HG03442 (cell line): Measurements from ENCODE around the gene CDC42EP4.

Experiments
- ATAC-seq: cut with Tn5 transposase; IDR thresholded peaks from one replicate; pipeline ENCODE4 v1.9.1; 2021; ENCODE audit warnings: mild to moderate bottlenecking, moderate library complexity; ENCODE audit not compliant: unreplicated experiment

Gene CDC42EP4

DNA sequence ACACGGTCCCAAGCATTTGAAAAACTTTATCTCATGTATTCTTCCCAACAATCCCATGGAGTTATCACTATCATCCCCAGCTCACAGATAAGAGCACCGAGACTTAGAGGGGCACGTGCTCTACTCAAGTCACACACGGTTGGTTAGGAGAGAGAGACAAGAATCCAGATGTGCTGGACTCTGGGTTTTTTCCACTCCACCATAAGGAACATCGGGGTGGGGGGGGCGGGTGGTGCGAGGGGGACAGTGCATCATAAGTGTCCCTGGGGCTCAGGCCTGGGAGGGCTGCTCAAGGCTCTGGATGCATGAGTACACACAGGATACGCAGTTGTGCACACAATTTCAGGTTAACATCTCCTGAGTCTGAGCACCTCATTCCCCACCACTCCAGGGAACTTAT lies 7.4 kb downstream of the CDC42EP4 start:
- ATAC-seq, result no peak

DNA sequence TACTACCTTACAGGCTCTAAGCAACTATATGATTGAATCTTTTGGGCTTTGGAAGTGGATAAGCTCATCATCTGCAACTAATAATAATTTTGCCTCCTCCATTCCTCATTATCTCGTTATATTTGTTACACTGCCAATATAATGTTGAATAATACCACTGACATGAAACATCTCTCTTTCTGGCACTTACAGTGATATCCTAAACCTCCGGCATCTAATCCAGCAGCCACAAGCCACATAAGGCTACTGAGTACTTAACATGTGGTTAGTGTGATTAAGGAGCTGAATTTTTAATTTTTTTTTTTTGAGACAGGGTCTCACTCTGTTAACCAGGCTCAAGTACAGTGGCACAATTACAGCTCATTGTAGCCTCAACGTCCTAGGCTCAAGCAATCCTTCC lies 9.6 kb downstream of the CDC42EP4 start:
- ATAC-seq, result no peak

DNA sequence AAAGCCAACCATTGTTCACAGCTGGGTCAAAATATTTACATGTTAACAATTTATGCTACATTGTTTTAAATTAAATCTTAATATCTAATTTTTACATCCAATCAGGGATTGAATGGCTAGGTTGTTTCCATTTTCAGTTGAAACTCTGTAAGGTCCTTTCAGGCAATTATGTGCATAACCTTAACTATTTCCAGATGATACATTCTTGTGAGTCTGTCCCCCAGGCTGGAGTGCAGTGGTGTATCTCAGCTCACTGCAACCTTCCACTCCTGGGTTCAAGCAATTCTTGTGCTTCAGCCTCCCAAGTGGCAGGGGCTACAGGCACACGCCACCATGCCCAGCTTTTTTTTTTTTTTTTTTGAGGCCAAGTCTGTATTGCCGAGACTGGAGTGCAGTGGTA lies 10.4 kb downstream of the CDC42EP4 start:
- no peak for ATAC-seq

DNA sequence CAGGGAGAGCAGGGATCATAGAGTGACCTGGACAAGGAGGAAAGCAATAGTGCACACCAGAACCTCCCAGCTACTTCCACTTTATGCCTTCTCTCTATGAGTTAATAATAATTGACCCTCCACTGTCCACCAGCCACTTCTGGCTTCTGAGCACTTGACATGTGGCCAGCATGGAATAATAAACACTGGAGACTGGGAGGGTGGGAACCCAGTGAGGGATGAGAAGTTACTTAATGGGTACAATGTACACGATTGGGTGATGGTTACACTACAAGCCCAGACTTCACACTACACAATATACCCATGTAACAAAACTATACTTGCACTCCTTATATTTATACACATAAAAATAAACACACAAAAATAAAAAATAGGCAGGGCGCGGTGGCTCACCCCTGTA lies 11.4 kb downstream of the CDC42EP4 start:
- ATAC-seq, result no peak

DNA sequence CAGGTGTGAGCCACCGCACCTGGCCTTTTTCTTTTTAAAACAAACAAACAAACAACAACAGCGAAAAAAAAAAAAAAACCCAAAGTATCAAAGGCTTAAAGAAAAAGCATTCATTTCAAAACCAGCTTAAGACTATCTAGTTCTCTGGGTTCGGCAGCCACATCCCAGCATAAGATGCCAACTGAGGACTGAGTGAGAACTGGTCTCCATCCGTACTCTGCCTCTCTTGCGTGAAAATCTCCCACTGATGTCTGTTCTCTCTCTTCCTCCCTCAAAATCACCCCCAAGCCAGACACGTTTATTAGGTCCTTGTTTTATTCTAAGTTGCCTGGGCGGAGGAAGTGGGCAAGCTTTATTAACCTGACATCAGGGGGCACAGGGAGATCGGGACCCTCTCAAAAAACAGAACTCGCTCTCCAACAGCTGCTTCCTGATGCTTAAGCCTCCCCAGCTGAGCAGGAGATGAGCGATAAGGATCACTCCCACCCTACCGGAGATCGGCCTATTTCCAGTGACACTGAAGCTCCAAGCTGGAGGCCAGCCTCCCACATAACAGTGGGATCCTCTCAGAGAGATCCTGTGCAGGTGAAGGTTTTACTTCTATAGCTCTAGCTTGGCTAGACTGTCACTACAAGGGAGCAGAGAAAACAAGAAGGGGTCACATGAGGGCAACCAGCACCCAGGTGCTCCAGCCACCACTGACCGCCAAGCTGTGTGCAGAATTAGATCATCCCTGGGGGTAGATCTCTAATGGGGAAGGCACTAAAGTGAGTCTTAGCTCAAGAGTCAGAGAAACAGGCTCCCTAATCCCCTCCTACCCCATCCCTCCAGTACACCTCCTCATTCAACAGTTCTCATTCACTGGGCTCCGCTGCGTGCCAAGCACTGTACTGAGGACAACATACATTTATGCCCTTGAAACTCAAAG lies 13.6 kb downstream of the CDC42EP4 start:
- no peak for ATAC-seq

DNA sequence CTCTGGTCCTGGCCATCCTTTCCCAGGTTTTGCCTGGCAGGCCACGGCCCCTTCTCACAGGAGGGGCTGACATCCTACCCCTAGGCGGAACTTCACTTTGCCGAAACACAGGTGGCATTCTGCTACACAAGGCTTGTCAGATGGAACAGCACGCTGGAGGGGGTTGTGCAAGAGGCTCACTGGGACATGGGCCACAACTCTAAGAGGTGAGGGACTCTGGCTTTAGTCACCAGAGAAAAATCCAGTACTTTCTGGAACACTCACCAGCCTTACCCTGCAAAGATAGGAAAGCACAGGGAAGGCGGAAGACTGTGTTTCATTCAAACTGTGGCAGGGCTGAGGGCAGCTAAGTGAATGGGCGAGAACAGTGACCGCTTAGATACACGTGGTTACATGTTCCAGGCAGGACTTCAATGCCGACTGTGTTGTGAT lies 18.3 kb downstream of the CDC42EP4 start:
- ATAC-seq, result no peak

DNA sequence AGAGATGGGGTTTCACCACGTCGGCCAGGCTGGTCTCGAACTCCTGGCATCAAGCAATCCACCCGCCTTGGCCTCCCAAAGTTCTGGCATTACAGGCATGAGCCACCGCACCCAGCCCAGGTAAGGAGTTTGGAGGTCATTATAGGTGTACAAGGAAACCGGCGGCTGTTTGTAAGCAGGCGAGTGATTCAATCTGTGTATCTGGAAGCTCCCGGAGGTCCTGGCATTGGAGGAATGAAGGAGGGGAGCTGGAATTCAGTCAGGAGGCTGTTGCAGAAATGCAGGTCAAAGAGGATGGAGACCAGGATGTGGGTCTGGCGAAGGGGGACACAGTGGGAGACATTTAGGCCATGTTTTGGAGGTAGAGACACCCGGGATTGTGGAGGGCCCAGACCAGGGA lies 18.8 kb downstream of the CDC42EP4 start:
- ATAC-seq, result no peak

DNA sequence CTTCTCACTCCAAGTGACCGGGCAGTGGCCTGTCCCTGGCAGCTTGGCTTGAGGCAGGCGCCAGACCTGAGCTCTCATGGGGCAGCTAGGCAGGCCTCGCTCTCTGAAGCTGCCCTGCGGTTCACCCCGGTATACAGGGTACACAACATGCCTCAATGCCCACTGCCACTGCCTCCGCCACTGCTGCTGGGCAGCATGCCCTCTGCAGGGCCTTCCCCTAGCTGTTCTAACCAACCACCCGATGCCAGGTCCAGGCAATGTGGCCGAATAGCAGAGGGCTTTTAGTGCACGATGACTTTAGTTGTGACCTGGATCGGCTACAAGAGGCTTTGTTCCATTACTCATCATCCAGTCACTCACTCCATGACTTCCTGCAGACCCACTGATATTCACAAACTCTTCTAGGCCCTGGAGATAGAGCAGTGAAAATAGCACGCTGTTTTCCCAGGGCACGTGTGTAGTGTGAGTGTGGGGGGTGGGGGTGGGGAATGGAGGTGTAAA lies 19.7 kb downstream of the CDC42EP4 start:
- ATAC-seq, result no peak

DNA sequence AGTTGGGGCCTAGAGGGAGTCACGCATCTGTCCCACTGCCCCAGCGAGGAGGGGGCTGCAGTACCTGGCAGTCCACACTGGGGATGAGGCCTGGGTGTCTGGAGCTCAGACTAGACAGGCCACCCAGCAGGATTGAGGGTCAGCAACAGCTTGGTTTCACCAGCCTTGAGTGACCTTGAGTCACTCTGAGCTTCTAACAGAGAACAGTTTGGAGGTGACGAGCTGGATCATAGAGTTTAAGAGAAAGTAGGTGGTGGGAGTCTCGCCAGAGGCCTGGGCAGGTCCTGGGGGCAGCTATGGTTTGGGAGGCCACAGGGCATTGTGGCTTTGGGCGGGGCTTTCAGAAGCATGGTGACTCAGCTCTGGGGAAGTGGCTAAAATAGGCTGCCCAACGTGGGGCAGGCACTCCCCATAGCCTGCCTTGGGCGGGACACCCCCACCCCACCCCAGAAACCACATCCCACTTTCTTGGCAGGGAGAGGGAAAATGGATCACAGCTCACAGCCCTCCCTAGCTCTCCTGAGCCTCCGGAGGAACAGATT lies 20.5 kb downstream of the CDC42EP4 start:
- ATAC-seq, result peak; percentile 91

DNA sequence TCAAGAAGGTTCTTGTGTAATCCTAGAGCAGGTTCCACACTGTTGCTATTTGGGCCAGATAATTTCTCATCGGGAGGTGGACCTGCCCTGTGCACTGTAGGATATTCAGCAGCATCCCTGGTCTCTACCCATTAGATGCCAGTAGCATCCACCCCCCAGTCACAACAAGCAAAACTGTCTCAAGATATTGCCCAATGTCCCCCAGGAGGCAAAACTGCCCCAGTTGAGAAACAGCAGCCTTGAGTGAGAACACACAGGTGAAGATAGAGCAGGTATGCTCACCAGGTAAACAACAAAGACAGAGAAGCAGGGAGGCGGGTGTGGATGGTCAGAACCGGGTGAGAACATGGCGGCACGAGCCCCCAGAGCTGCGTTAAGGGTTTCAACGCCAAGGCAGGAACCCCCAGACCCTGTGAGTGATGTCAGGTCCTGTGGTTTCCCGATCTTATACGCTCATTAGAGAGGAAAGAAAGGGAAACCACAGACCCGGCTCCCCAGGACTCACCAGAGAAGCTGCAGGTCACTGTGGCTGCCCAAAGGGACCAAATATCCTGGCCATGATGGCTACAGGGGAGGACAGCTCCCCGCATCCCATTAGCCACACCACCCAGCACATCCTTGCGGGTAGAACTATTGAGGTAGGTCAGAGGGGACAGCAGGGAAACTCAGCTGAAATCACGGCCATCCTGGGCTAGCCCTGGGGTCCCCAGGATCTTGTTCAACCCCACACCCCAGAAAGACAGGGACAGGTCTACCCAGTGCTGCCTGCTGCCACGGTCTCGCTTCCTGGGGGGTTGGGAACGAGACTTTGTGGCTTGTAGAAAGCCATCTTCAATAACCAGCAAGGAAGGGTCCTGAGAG lies 21.2 kb downstream of the CDC42EP4 start:
- ATAC-seq, result peak; percentile 40

DNA sequence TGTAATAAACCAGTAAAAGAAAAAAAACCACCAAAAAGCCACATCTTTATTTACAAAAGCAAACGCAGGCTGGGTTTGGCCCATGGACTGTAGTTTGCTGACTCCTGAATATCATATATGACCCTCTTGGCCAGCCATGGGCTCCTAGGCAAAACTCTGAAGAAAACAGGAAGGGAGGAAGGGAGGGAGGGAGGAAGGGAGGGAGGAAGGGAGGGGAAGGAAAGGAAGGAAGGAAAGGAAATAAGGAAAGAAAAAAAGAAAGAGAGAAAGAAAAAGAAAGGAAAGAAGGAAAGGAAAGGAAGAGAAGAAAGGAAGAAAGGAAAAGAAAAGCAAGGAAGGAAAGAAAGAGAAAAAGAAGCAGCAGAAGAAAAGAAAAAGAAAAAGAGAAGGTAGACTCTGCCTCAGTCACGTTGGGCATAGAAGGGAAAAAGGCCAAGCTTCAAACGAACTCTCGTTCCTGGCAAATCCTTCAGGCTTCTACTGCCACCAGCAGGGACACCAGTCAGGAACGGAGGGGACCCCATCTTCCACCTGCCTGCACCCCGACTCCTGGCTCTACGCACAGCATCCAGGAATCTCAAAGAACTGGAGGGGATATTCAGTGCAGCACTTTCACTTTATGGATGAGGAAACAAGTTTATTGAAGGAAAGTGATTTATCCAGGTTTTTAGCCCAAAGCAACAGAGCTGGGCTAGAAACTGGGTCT lies 22.1 kb downstream of the CDC42EP4 start:
- no peak for ATAC-seq

DNA sequence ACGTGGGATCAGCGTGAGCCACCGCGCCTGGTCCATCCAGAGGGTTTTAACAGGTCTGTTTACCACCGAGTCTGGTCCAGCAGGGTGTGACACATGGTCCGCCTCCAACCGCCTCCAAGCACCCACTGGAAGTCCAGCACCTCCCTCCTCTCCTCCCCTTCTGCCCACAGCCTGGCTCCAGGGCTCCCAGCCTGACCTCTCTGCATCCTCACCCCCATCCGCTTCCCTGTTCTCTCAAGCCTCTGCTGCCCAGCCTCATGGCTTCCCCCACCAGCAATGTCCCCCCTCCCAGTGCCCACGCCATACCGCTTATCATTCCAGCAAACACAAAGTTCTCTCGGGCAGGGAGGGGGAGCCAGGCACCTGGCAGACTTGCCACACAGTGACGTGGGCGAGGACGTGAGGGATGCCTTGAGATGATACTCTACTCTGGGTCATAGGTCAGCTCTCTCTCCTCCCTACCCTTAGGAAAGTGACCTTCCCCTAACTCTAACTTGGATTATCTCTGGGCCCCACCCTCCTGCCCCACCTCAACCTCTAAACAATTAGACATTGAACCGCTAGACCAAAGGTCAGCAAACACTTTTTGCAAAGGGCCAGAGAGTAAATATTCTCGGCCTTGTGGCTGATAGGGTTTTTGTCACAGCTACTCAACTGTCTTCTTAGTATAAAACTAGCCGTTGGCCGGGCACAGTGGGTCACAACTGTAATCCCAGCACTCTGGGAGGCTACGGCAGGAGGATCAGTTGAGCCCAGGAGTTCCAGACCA lies 23.1 kb downstream of the CDC42EP4 start:
- ATAC-seq, result no peak

DNA sequence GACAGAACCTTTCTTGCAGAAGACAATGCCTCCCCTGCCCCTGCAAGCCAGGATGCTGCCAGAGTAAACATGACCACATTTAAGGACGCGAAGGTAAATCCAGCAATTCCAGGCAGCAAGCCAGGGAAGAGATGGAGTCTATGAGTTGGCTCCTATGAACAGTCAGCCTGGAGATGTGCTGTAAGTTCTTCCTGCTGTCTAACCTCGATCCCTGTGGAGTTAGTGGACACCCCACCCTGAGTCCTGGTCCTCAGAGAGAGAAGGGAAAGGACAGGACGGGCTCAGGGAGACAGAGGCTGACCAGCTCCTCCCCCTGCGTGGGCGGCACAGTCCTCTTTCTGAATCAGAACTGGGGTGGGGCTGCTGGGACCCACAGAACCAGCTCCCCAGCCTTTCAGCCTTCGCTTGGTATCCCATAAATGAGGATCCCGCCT lies 24.9 kb downstream of the CDC42EP4 start:
- no peak for ATAC-seq

DNA sequence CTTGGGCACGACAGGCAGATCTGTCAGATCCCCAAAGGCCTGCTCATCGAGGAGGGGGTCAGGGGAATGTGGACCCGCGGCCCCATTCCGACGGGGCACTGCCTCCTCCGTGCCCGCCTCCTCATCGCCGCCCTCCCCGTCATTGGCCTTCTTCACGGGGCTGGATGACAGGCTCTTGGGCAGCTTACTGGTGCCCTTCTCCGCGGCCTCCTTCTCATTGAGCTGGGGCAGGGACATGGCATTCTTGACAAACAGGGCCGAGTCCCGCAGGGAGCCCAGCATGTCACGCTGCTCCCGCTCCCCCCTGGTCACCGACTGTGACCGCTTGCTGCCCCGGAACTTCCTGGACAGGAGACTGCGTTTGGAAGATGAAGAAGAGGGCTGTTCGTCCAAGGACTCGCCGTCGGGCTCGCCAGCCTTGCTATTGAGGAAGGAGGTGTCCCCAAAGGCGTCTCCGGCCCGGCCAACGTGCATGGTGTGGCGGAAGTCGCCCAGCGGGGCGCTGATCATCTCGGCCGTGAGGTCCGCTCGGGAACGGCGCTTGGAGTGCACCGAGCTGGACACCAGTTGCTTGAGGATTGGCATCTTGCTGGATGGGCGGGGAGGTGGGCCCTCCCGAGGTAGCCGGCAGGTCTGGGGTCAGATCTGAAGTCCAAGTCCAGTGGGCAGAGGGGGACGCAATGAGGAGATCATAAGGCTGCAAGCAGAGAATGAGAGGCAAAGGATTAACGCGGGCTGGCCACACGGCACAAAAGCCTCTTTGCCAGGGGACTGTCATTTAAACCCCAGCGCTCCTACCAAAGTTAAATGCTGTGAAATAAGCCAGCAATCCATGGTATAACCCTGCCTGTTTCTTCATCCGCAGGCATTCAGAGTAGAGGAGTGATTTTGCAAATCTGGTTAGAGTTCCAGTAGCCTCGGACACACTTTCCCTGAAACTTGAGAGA lies 25.6 kb downstream of the CDC42EP4 start:
- no peak for ATAC-seq

DNA sequence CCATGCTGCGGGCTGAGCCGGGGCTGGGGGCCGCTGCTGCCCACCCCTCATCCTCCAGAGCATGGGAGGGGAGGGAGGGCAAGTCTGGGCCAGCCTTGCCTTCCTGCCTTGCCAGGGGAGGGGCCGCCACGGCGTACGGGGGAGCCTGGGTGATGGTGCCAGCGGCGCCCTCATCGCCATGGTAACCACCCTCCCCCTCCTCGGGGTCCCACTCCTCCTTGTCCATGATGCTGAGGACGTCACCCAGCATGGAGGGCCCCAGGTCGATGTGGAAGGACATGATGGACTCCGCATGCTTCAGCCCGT lies 26.2 kb downstream of the CDC42EP4 start:
- no peak for ATAC-seq

DNA sequence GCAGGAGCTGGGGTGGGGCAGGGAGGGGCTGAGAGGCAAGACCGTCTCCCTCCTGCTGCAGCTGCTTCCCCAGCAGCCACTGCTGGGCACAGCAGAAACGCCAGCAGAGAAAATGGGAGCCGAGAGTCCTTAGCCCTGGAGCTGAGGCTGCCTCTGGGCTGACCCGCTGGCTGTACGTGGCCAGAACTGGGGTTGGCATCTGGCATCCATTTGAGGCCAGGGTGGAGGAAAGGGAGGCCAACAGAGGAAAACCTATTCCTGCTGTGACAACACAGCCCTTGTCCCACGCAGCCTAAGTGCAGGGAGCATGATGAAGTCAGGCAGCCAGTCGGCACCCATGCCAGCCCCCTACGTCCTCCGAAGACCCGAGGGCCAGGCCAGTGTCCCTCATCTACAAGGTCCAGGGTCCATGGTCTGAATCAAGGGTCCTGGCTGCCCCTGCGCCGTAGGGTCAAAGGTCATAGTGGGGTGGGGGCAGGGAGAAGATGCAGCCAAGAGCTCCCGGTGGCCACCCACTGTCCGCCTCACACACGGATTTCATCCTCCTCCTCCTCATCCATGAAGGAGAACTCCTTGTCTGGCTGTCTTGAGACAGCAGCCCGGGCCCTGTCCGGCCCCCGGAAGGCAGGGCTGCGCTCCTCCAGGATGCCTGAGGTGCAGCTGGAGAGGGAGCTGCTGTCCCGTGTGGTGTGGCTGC lies 26.7 kb downstream of the CDC42EP4 start:
- ATAC-seq, result no peak

DNA sequence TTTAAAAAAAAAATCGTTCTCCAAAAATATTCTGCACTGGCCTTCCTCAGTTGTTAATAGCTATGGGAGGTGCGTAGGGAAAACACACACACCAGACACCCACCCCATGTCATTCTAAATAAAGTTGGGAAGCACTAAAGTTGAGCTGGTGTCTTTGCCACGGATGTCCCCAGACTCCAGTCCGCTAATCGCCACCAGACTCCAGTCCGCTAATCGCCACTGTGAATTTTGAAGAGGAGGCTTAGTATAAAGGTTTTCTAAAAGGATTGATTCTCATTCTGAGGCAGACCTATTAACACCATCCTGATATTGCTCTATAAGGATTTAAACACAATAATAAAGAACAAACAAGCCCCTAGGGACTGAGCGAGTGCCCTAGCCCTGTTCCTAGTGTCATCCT lies 27.4 kb downstream of the CDC42EP4 start:
- no peak for ATAC-seq

DNA sequence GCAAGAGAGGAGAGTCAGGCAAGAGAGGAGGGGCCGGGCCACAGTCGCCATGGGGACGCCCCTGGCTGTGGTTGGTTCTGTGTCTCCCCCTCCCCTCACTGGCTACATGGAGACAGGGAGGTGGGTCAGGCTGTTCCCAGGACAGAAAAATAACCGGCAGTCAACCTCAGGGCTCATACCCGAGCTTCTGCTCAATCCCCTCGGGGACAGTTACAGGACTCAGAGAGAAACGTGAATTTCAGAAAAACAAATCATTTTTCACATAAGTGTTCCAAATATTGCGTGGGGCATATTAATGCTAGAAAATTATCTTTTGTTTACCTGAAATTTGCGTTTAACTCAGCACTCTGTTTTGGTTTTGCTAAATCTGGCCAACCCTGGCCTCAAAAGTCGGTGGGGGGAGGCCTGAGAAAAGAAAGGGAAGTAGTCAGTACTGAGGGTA lies 27.9 kb downstream of the CDC42EP4 start:
- ATAC-seq, result no peak
